AG04450 (cell line): ENCODE data around the gene PRMT7. TPM values are rescaled to one million over a fixed set of nuclear protein-coding genes. Genes with fewer than 3 reads are reported as not detected.

Source experiments
- CTCF ChIA-PET: fragments of 300-600, 350-600 bp; formaldehyde crosslinking; extraction: SDS; loops from one replicate; lab custom pipeline; 2022; ENCODE audit warnings: antibody characterized with exemption, inconsistent platforms; lab: Charles Lee
- POLR2A ChIA-PET: fragments of 350-600 bp; formaldehyde crosslinking; extraction: SDS; loops from one replicate; lab custom pipeline; 2021; ENCODE audit warnings: antibody characterized with exemption, inconsistent platforms; lab: Yijun Ruan, JAX
- DNase-seq: peaks from one replicate; pipeline ENCODE4 v3.0.0-alpha.2; 2011; ENCODE audit warnings: low read depth, low spot score
- H3K27ac ChIP-seq: one replicate; pipeline ENCODE4 v1.5.1; 2012; ENCODE audit warnings: low read depth, low read length, control low read depth
- H3K27me3 ChIP-seq: one replicate; pipeline ENCODE4 v1.6.0; 2012; ENCODE audit warnings: low read length; ENCODE audit not compliant: control insufficient read depth, insufficient read depth
- H3K4me3 ChIP-seq: 2 replicates; pipeline ENCODE4 v1.5.1; 2011; ENCODE audit warnings: mild to moderate bottlenecking, low read depth, low read length, control low read depth
- H3K9me3 ChIP-seq: 2 replicates; pipeline ENCODE4 v1.5.1; 2012; ENCODE audit warnings: low read length; ENCODE audit not compliant: control insufficient read depth, insufficient read depth
- polyA plus RNA-seq: library from polyadenylated mRNA; depleted of rRNA; stranded (reverse); fragments of >200 nt; gene quantifications from 2 replicates; pipeline ENCODE4 v1.2.3, GENCODE V29; 2011
- TF ChIP-seq, protein P1 (sequence below): IDR thresholded peaks from 2 replicates; pipeline ENCODE4 v1.5.1; 2011; ENCODE audit warnings: low read depth, low read length, control low read depth, inconsistent platforms

Gene PRMT7
- polyA plus RNA-seq, 1 experiment = 32.4 TPM

DNA sequence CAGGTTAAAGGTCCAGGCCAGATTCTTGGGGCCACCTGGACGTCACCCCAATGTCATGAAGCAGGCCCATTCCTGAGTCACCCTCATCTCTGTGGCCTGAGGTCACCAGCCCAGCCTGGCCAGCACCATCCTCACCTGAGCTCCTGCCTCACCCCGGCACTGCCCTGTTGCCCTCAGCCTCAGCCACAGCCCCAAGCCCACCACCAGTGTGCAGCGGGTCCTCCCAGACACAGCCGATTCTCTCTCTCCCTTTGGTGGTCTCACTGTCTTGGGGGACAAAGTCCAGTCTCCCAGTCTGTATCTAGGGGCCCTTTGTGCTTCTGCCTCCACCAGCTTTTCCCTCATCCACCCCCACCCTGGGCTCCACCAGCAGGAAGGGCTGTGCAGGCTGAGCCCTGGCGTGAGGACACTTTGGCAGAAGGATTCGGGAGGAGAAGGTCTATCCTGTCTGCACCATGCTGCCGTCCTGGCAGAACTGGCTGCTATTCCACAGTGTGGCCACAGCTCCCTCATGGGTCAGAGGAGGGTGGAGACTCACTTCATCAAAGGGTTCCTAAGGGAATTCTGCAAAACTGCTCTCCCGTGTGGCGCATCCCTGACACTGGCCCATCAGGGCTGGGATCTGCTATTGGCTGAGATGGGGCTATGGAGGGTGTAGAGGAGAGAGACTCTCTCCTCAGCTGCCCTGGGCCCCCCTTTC lies 64.3 kb downstream of the PRMT7 start:
- TF ChIP-seq, protein P1, sequence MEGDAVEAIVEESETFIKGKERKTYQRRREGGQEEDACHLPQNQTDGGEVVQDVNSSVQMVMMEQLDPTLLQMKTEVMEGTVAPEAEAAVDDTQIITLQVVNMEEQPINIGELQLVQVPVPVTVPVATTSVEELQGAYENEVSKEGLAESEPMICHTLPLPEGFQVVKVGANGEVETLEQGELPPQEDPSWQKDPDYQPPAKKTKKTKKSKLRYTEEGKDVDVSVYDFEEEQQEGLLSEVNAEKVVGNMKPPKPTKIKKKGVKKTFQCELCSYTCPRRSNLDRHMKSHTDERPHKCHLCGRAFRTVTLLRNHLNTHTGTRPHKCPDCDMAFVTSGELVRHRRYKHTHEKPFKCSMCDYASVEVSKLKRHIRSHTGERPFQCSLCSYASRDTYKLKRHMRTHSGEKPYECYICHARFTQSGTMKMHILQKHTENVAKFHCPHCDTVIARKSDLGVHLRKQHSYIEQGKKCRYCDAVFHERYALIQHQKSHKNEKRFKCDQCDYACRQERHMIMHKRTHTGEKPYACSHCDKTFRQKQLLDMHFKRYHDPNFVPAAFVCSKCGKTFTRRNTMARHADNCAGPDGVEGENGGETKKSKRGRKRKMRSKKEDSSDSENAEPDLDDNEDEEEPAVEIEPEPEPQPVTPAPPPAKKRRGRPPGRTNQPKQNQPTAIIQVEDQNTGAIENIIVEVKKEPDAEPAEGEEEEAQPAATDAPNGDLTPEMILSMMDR = no peak
- POLR2A ChIA-PET = no interaction called here
- no peak for DNase-seq
- peaks cover 17% of the 10 kb centered on the region for H3K27me3 ChIP-seq
- H3K4me3 ChIP-seq = no peak overlapping the region
- no peaks in the 10 kb centered on the region; the same call in 1 of the 2 replicates for H3K9me3 ChIP-seq
- H3K27ac ChIP-seq = no peak overlapping the region
- CTCF ChIA-PET = no interaction called here

DNA sequence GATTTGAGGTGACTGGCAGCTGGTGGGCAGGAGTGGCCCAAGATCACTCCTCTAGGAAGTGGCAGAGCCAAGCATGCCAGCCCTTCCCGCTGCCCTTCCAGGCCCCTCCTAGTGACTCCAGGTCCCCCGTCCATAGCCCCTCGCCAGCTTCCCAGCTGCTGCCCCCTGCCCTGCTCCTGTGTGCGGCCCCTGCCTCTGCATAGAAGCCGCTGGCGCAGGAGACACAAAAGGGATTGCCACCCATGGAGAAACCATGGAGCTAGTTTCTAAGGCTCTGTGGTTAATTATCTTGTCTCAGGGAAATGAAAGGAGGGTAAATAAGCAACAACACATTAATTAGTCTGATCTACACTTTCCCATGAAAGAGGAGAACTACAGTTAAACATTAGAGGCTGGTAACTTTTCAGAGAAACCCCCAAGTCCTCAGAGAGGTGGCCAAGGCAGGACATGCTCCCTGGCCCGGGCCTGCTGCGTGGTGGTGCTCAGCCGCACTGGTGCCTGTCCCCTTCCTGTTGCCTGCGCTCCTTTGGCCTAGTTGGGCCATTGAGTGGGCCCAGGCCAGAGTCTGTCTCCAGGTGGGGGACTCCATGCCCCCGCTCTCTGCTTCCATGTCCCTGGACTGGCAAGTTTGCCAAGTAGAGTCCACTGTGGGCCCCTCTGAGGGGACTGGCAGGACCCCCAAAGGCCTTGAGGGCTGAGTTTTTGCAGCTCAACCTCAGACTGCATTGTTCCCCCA lies 65.2 kb downstream of the PRMT7 start:
- ChIA-PET POLR2A (interaction anchor here (0.6 kb wide), 1 partner anchor 101 kb away, joined by 5 read pairs; no protein-coding TSS in a partner anchor), CTCF (no interaction called here)
- Histone ChIP-seq H3K4me3 (no peak overlapping the region), H3K27me3 (peaks cover 17% of the 10 kb centered on the region), H3K9me3 (no peaks in the 10 kb centered on the region; the same call in 1 of the 2 replicates), H3K27ac (no peak overlapping the region)
- TF ChIP-seq, protein P1 = no peak
- no peak for DNase-seq

DNA sequence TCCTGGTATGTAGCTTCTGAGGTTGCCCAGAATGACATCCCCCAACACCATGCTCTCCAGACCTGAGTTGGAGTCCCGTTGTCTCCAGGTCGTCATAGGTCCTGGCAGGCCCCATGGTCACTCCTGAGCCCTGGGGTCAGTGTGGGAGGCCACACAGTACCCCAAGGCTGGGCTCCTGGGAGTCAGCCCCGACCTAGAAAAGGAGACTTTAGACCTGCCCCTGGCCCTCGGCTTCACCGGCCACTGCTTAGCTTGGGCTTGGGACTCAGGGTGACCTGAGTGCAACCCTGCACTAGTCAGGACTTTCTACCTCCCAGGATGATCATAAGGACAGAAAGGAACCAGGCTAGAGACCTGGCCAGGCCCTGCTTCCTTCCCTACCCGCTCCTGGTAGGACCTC lies 65.8 kb downstream of the PRMT7 start:
- peaks cover 19% of the 10 kb centered on the region for H3K27me3 ChIP-seq
- TF ChIP-seq, protein P1 = no peak
- no peak overlapping the region for H3K4me3 ChIP-seq
- H3K27ac ChIP-seq = no peak overlapping the region
- ChIA-PET CTCF (no interaction called here), POLR2A (no interaction called here)
- H3K9me3 ChIP-seq = no peaks in the 10 kb centered on the region; the same call in 1 of the 2 replicates
- no peak for DNase-seq

DNA sequence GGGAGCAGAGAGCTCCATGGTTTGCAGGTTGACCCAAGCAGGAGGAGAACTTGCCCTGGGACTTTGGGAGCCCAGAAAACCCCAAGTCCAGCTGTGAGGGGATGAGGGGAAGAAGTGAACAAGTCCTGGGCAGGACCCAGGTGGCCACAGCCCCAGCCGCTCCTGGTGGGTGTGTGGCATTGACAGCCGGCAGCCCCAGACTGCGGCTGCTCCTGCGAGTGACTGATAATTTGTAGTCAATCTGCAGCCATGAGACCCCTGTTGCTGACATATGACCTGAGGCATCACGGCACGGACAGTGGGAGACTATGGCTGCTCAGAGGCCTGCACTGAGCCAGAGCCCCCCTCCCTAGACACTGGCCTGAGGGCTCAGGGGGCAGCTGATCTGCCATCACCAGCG lies 66.4 kb downstream of the PRMT7 start:
- ChIA-PET POLR2A (no interaction called here), CTCF (no interaction called here)
- DNase-seq = no peak
- Histone ChIP-seq H3K4me3 (no peak overlapping the region), H3K27me3 (peaks cover 21% of the 10 kb centered on the region), H3K27ac (no peak overlapping the region), H3K9me3 (no peaks in the 10 kb centered on the region)
- TF ChIP-seq, protein P1 = no peak
